Prostate gland (tissue), 2 donors: ENCODE data around the gene RYR2.

ENCODE experiments used
- CTCF ChIP-seq, 4 experiments: fragments of 200-600 bp in 2 of 4; fragments of 450-650 bp in 2 of 4; sonication (generic) in 2 of 4; IDR thresholded peaks; 1 replicate in 3 of 4; 2 replicates in 1 of 4; pipeline ENCODE4 v1.5.1; 2016 to 2019; ENCODE audit warnings: antibody characterized with exemption in 4 of 4, mild to moderate bottlenecking in 2 of 4, moderate library complexity in 2 of 4
- POLR2A ChIP-seq: fragments of 450-650 bp; IDR thresholded peaks from one replicate; pipeline ENCODE4 v1.6.1; 2016; ENCODE audit warnings: antibody characterized with exemption, mild to moderate bottlenecking

GRCh38 chr1:237608433-237608832, 566.4 kb downstream of the RYR2 start:
- TF ChIP-seq POLR2A (no peak), CTCF (IDR thresholded peaks at IDR 0.05) (no peak)
